Left ventricle myocardium inferior (tissue), 1 donor: ENCODE measurements around the gene DNM3. TPM values are rescaled to one million over a fixed set of nuclear protein-coding genes. Genes with fewer than 3 reads are reported as not detected.
A peak's percentile ranks its signal among the peaks of the same experiment; 100 is the strongest.

Experiments used
- DNase-seq: peaks from one replicate; pipeline ENCODE4 v3.0.0-alpha.2; 2020
- H3K27ac ChIP-seq: fragments of 200-600 bp; replicated peaks from 2 replicates; pipeline ENCODE4 v1.8.0; 2021
- H3K27me3 ChIP-seq: fragments of 200-600 bp; 2 replicates; pipeline ENCODE4 v1.8.0; 2021; ENCODE audit warnings: low read depth
- H3K36me3 ChIP-seq: fragments of 200-600 bp; 2 replicates; pipeline ENCODE4 v1.8.0; 2021
- H3K4me1 ChIP-seq: fragments of 200-600 bp; 2 replicates; pipeline ENCODE4 v1.8.0; 2021
- H3K4me3 ChIP-seq: fragments of 200-600 bp; 2 replicates; pipeline ENCODE4 v1.8.0; 2021; ENCODE audit warnings: mild to moderate bottlenecking, moderate library complexity
- H3K9me3 ChIP-seq: fragments of 200-600 bp; replicated peaks from 2 replicates; pipeline ENCODE4 v1.8.0; 2021
- CTCF ChIP-seq: fragments of 200-600 bp; IDR thresholded peaks from 2 replicates; pipeline ENCODE4 v1.8.0; 2021; ENCODE audit warnings: antibody characterized with exemption, mild to moderate bottlenecking, borderline replicate concordance
- intact Hi-C: fragments of 100-400 bp; cut with micrococcal nuclease; formaldehyde crosslinking; loops from one replicate; pipeline ENCODE4 v1.11.0; 2022
- long read RNA-seq: library from polyadenylated mRNA; unstranded; transcript quantifications from one replicate; pipeline ENCODE4 v2.0.0, GENCODE V29; 2021
- total RNA-seq: library from RNA; stranded (reverse); fragmentation: NEBNext Ultra II Directional; extraction: Animal tissue kit (Norgen Biotek cat#: 25700); gene quantifications from one replicate; pipeline ENCODE4 v1.2.1, GENCODE V29; 2021
- donor health status: DM: no; HTN: yes; CAD: no; lungs with severe emphysema.

The DNM3 gene
- total RNA-seq = 1.2 TPM
- long read RNA-seq = 0 reads

- Histone ChIP-seq H3K4me3 (peak within 1 kb of the TSS; percentile 86), H3K9me3 (no peaks in the 10 kb centered on the region), H3K4me1 (peaks cover 16% of the 10 kb centered on the region), H3K36me3 (no peaks in the 10 kb centered on the region), H3K27ac (peak within 1 kb of the TSS; percentile 75), H3K27me3 (peaks cover 18% of the 10 kb centered on the region)
- DNase-seq = peak; percentile 82
- TF ChIP-seq CTCF = no peak
- intact Hi-C loops = no loop called here
Observed at GRCh38 chr1:171841050-171841910, at the start of gene DNM3. DNM3 (plus strand) TSS chr1:171841498; CDS start chr1:171841657, 159 bp downstream.

GRCh38 chr1:171792656-171793369, 48.5 kb upstream of the DNM3 start:
- TF ChIP-seq CTCF = no peak
- no peaks in the 10 kb centered on the region for H3K9me3 ChIP-seq
- no peak overlapping the region for H3K27ac ChIP-seq
- H3K4me3 ChIP-seq = no peak overlapping the region
- DNase-seq = no peak
- H3K27me3 ChIP-seq = no peaks in the 10 kb centered on the region
- intact Hi-C loops = no loop called here
- peaks cover 100% of the 10 kb centered on the region for H3K36me3 ChIP-seq
- peaks cover 8% of the 10 kb centered on the region for H3K4me1 ChIP-seq

- H3K4me1 ChIP-seq = peaks cover 2% of the 10 kb centered on the region
- no peaks in the 10 kb centered on the region for H3K27me3 ChIP-seq
- no peak overlapping the region for H3K4me3 ChIP-seq
- no peak overlapping the region for H3K27ac ChIP-seq
- H3K36me3 ChIP-seq = peaks cover 98% of the 10 kb centered on the region
- DNase-seq = no peak
- no peaks in the 10 kb centered on the region for H3K9me3 ChIP-seq
- intact Hi-C loops = no loop called here
- no peak for TF ChIP-seq CTCF
Observed at GRCh38 chr1:171793636-171794035, 47.7 kb upstream of the DNM3 start.

- H3K9me3 ChIP-seq = no peaks in the 10 kb centered on the region
- H3K4me3 ChIP-seq = no peak overlapping the region
- H3K4me1 ChIP-seq = no peaks in the 10 kb centered on the region
- no peaks in the 10 kb centered on the region for H3K27me3 ChIP-seq
- intact Hi-C loops = no loop called here
- no peak for DNase-seq
- no peak overlapping the region for H3K27ac ChIP-seq
- H3K36me3 ChIP-seq = peaks cover 93% of the 10 kb centered on the region
- TF ChIP-seq CTCF = no peak
Observed at GRCh38 chr1:171794085-171794484, 47.2 kb upstream of the DNM3 start.

GRCh38 chr1:171796592-171796991, 44.7 kb upstream of the DNM3 start:
- peaks cover 68% of the 10 kb centered on the region for H3K36me3 ChIP-seq
- no peak overlapping the region for H3K4me3 ChIP-seq
- H3K27ac ChIP-seq = no peak overlapping the region
- H3K27me3 ChIP-seq = no peaks in the 10 kb centered on the region
- H3K4me1 ChIP-seq = peaks cover 1% of the 10 kb centered on the region
- H3K9me3 ChIP-seq = no peaks in the 10 kb centered on the region
- TF ChIP-seq CTCF = no peak
- intact Hi-C loops = no loop called here
- DNase-seq = no peak
